HepG2 (cell line): ENCODE results near the gene ENTPD2.

Experiments
- MAFF ChIP-seq: IDR thresholded peaks from 2 replicates; pipeline ENCODE4 v1.6.1; 2011; ENCODE audit warnings: low read depth, low read length, improper control_type of control experiment
- MAFG ChIP-seq: sonication (generic); formaldehyde crosslinking; IDR thresholded peaks from 2 replicates; pipeline ENCODE4 v1.5.1; 2020; ENCODE audit warnings: mild to moderate bottlenecking, missing genetic modification reagents
- MTF2 ChIP-seq: sonication (generic); formaldehyde crosslinking; IDR thresholded peaks from 2 replicates; pipeline ENCODE4 v1.5.0; 2020; ENCODE audit warnings: missing genetic modification reagents, borderline replicate concordance
- TARDBP ChIP-seq: sonication (generic); formaldehyde crosslinking; IDR thresholded peaks from 2 replicates; pipeline ENCODE4 v1.8.0; 2022; ENCODE audit warnings: mild to moderate bottlenecking, missing genetic modification reagents
- ZBTB7B ChIP-seq: sonication (generic); formaldehyde crosslinking; IDR thresholded peaks from 2 replicates; pipeline ENCODE4 v1.4.0; 2020; ENCODE audit warnings: missing genetic modification reagents
- ZNF20 ChIP-seq: sonication (generic); formaldehyde crosslinking; IDR thresholded peaks from 2 replicates; pipeline ENCODE4 v1.4.0; 2020; ENCODE audit warnings: mild to moderate bottlenecking, moderate library complexity, missing genetic modification reagents
- ZNF780A ChIP-seq: sonication (generic); formaldehyde crosslinking; IDR thresholded peaks from 2 replicates; pipeline ENCODE4 v1.8.0; 2022; ENCODE audit warnings: mild to moderate bottlenecking, missing genetic modification reagents, moderate library complexity
- TF ChIP-seq, protein P1 (sequence below): sonication (generic); formaldehyde crosslinking; IDR thresholded peaks from 2 replicates; pipeline ENCODE4 v1.4.0; 2020; ENCODE audit warnings: missing genetic modification reagents
- TF ChIP-seq, protein P2 (sequence below): sonication (generic); formaldehyde crosslinking; IDR thresholded peaks from 2 replicates; pipeline ENCODE4 v1.4.0; 2020; ENCODE audit warnings: low read depth, mild to moderate bottlenecking, missing genetic modification reagents
- TF ChIP-seq, protein P3 (sequence below): sonication (generic); formaldehyde crosslinking; IDR thresholded peaks from 2 replicates; pipeline ENCODE4 v1.5.0; 2020; ENCODE audit warnings: mild to moderate bottlenecking, missing genetic modification reagents, moderate library complexity
- TF ChIP-seq, protein P4 (sequence below): sonication (generic); formaldehyde crosslinking; conservative IDR thresholded peaks from 2 replicates; pipeline ENCODE4 v1.4.0; 2020; ENCODE audit warnings: missing genetic modification reagents

- no peak for TF ChIP-seq MAFG
- TF ChIP-seq MAFF: no peak
- TF ChIP-seq, protein P1, sequence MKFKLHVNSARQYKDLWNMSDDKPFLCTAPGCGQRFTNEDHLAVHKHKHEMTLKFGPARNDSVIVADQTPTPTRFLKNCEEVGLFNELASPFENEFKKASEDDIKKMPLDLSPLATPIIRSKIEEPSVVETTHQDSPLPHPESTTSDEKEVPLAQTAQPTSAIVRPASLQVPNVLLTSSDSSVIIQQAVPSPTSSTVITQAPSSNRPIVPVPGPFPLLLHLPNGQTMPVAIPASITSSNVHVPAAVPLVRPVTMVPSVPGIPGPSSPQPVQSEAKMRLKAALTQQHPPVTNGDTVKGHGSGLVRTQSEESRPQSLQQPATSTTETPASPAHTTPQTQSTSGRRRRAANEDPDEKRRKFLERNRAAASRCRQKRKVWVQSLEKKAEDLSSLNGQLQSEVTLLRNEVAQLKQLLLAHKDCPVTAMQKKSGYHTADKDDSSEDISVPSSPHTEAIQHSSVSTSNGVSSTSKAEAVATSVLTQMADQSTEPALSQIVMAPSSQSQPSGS (CRISPR knock-in tag): no peak
- TF ChIP-seq, protein P2, sequence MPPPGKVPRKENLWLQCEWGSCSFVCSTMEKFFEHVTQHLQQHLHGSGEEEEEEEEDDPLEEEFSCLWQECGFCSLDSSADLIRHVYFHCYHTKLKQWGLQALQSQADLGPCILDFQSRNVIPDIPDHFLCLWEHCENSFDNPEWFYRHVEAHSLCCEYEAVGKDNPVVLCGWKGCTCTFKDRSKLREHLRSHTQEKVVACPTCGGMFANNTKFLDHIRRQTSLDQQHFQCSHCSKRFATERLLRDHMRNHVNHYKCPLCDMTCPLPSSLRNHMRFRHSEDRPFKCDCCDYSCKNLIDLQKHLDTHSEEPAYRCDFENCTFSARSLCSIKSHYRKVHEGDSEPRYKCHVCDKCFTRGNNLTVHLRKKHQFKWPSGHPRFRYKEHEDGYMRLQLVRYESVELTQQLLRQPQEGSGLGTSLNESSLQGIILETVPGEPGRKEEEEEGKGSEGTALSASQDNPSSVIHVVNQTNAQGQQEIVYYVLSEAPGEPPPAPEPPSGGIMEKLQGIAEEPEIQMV (CRISPR knock-in tag): no peak
- TF ChIP-seq TARDBP (CRISPR knock-in tag): no peak
- no peak for TF ChIP-seq ZNF780A (CRISPR knock-in tag)
- TF ChIP-seq MTF2 (CRISPR knock-in tag): no peak
- TF ChIP-seq, protein P3, sequence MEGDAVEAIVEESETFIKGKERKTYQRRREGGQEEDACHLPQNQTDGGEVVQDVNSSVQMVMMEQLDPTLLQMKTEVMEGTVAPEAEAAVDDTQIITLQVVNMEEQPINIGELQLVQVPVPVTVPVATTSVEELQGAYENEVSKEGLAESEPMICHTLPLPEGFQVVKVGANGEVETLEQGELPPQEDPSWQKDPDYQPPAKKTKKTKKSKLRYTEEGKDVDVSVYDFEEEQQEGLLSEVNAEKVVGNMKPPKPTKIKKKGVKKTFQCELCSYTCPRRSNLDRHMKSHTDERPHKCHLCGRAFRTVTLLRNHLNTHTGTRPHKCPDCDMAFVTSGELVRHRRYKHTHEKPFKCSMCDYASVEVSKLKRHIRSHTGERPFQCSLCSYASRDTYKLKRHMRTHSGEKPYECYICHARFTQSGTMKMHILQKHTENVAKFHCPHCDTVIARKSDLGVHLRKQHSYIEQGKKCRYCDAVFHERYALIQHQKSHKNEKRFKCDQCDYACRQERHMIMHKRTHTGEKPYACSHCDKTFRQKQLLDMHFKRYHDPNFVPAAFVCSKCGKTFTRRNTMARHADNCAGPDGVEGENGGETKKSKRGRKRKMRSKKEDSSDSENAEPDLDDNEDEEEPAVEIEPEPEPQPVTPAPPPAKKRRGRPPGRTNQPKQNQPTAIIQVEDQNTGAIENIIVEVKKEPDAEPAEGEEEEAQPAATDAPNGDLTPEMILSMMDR: no peak
- TF ChIP-seq ZBTB7B: no peak
- no peak for TF ChIP-seq ZNF20 (CRISPR knock-in tag)
- TF ChIP-seq, protein P4, sequence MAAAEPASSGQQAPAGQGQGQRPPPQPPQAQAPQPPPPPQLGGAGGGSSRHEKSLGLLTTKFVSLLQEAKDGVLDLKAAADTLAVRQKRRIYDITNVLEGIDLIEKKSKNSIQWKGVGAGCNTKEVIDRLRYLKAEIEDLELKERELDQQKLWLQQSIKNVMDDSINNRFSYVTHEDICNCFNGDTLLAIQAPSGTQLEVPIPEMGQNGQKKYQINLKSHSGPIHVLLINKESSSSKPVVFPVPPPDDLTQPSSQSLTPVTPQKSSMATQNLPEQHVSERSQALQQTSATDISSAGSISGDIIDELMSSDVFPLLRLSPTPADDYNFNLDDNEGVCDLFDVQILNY (CRISPR knock-in tag): no peak
Observed at GRCh38 chr9:137023157-137023556, 30.7 kb downstream of the ENTPD2 start.
